Right atrium auricular region (tissue), 2 donors: ENCODE data around the gene RNU6-9. TPM values are rescaled to one million over a fixed set of nuclear protein-coding genes. Genes with fewer than 3 reads are reported as not detected.

Source experiments
- DNase-seq: peaks from one replicate; pipeline ENCODE4 v3.0.0-alpha.2; 2019; ENCODE audit warnings: low spot score
- H3K27ac ChIP-seq, 2 donors: fragments of 200-600 bp; sonication (generic); 1 replicate in 1 of 2; 2 replicates in 1 of 2; pipeline ENCODE4 v1.5.1; 2016 to 2019
- H3K27me3 ChIP-seq, 2 donors: fragments of 200-600 bp; sonication (generic); one replicate each; pipeline versions ENCODE4 v1.5.1 to v1.6.0; 2017 to 2019
- H3K36me3 ChIP-seq: fragments of 200-600 bp; sonication (generic); one replicate; pipeline ENCODE4 v1.5.1; 2016
- H3K4me1 ChIP-seq, 2 donors: fragments of 200-600 bp; sonication (generic); one replicate each; pipeline versions ENCODE4 v1.5.1 to v1.6.0; 2017 to 2019
- H3K4me3 ChIP-seq, 2 donors: fragments of 200-600 bp; sonication (generic); 1 replicate in 1 of 2; 2 replicates in 1 of 2; pipeline ENCODE4 v1.5.1; 2017 to 2019; ENCODE audit warnings: mild to moderate bottlenecking in 1 of 2, moderate library complexity in 1 of 2
- H3K9me3 ChIP-seq, 2 donors: fragments of 200-600 bp; sonication (generic); one replicate each; pipeline ENCODE4 v1.5.1; 2019
- CTCF ChIP-seq, 2 donors: fragments of 200-600 bp; sonication (generic); IDR thresholded peaks; one replicate each; pipeline ENCODE4 v1.5.1; 2019; ENCODE audit warnings: antibody characterized with exemption in 2 of 2
- total RNA-seq, 2 donors: library from RNA; depleted of rRNA; stranded (reverse); fragments of >200 nt; gene quantifications; one replicate each; pipeline ENCODE4 v1.1.0, GENCODE V29; 2016

The RNU6-9 gene
- total RNA-seq, 2 donors from 2014 or later: not detected

- no peak for TF ChIP-seq CTCF (IDR thresholded peaks at IDR 0.05)
- Histone ChIP-seq H3K36me3 (no peaks in the 10 kb centered on the region), H3K9me3 (no peaks in the 10 kb centered on the region), H3K27ac (peak overlapping the region; percentile 80 to 89), H3K4me3 (peak overlapping the region; percentile 76 to 94), H3K4me1 (peaks cover 0 to 33% of the 10 kb centered on the region in 2 donors), H3K27me3 (no peaks in the 10 kb centered on the region)
- DNase-seq: peak; percentile 84
Measured at GRCh38 chr19:926589-927350, 33.5 kb downstream of the RNU6-9 start.

DNA sequence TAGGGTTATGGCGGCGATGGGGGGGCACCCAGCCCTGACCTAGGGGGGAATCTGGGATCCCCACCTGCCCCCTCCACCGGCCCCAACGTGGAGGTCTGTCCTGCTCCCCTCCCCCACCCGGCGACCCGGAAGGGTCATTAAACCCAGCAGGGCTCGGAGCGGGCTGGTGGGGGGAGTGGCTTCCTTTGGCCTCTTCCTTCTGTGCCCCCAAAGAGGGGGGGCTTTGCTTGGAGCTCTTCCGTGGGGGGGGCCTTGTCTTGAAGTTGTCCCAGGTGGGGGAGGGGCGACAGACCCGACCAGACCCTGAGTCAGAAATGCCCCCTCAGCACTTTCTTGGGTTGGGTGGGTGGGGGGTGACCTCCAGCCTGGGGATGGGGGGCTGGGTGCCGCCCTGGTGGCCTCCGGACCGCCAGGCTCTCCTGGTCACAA is 34.1 kb downstream of the RNU6-9 start:
- DNase-seq: no peak
- peaks cover 0 to 35% of the 10 kb centered on the region in 2 donors for H3K4me1 ChIP-seq
- peak overlapping the region; percentile 80 to 89 for H3K27ac ChIP-seq
- no peaks in the 10 kb centered on the region for H3K36me3 ChIP-seq
- H3K4me3 ChIP-seq: peak overlapping the region; percentile 76 to 94
- H3K27me3 ChIP-seq: no peaks in the 10 kb centered on the region
- H3K9me3 ChIP-seq: no peaks in the 10 kb centered on the region
- TF ChIP-seq CTCF (IDR thresholded peaks at IDR 0.05): no peak

DNA sequence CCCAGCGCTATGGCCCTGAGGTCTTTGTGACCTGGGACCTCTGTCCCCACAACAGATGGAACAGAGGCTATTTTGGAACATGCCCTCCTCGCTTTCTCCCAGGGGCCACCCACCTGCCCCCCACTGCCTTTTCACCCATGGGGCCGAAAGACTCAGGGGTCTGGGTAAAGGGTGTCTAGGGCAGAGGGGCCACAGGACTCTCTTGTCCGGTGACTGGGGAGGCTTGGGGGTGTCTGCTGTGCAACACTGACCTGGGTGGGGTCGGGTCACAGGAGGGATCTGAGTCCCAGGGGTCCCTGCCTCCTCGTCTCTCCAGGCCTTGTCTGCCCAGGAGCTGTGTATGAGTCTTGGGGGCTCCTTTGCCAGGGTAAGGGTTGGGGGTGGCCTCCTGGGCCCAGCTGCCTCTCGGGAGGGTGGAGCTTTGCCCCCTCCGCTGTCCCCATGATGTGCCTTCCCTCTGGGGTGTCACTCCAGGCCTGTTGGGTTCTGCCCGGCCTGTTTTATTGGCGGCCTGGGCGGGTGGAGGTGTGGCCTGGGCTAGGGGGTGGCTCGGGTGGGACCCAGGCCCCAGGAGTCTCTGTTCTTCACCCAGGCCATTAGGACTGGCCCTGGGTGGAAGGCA is 34.6 kb downstream of the RNU6-9 start:
- H3K4me1 ChIP-seq: peaks cover 0 to 41% of the 10 kb centered on the region in 2 donors
- no peak for DNase-seq
- peak overlapping the region; percentile 80 to 89 for H3K27ac ChIP-seq
- no peaks in the 10 kb centered on the region for H3K27me3 ChIP-seq
- TF ChIP-seq CTCF (IDR thresholded peaks at IDR 0.05): no peak
- H3K9me3 ChIP-seq: no peaks in the 10 kb centered on the region
- H3K4me3 ChIP-seq: peak overlapping the region in 1 of 2 donors; percentile 94
- H3K36me3 ChIP-seq: no peaks in the 10 kb centered on the region

DNA sequence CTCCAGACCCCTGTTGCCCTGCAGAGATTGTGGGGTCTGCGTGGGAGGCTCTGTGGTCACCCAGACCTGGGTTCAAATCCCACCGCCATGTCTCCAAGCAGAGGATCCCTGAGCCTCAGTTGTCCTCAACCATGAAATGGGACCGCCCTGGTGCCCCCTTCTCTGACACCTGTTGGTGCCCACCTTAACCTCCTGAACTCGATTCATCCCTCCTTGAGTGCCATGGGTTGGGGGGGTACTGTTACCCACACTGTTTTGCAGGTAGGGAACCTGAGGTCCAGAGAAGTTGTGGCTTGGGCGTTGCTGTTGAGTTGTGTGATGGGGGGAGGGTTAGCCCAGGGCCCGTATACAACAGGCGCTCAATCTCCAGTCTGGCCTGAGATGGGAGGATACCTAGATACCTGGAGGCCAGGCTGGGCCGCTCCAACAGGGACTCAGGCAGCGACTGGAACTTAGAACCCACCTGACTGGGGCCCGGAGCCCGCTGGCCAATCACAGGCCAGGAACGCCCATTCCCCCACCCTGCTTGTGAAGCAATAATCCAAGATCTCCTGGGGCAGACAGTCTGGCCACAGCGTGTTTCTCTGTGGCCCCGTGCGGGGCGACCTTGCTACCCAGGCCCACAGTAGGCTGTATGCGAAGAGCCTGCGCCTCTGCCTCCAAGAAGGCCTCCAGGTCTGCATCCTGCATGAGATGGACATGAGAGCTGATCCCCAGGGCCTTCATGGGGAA is 35.4 kb downstream of the RNU6-9 start:
- Histone ChIP-seq H3K9me3 (no peaks in the 10 kb centered on the region), H3K36me3 (no peaks in the 10 kb centered on the region), H3K4me1 (peaks cover 0 to 45% of the 10 kb centered on the region in 2 donors), H3K27me3 (no peaks in the 10 kb centered on the region), H3K4me3 (no peak overlapping the region), H3K27ac (no peak overlapping the region)
- no peak for TF ChIP-seq CTCF (IDR thresholded peaks at IDR 0.05)
- no peak for DNase-seq

- no peak for TF ChIP-seq CTCF (IDR thresholded peaks at IDR 0.05)
- Histone ChIP-seq H3K27me3 (no peaks in the 10 kb centered on the region), H3K4me3 (no peak overlapping the region), H3K9me3 (no peaks in the 10 kb centered on the region), H3K27ac (no peak overlapping the region), H3K36me3 (no peaks in the 10 kb centered on the region), H3K4me1 (peaks cover 0 to 49% of the 10 kb centered on the region in 2 donors)
- no peak for DNase-seq
Measured at GRCh38 chr19:929203-929890, 36.1 kb downstream of the RNU6-9 start.
